Mesenchymal stem cell (in vitro differentiated cells and primary cell): Measurements from ENCODE around the gene LMNA.
A peak's percentile ranks its signal among the peaks of the same experiment; 100 is the strongest.
"Not testable (repeated sequence)": the region's sequence is repeated elsewhere in the genome, so short reads cannot be mapped to it uniquely, and the experiment has no call there.

ENCODE experiments used
- DNase-seq: peaks from one replicate; pipeline ENCODE4 v3.0.0-alpha.2; 2013
- H2AFZ ChIP-seq: one replicate; pipeline ENCODE4 v1.6.1; 2013; ENCODE audit warnings: low read depth, mild to moderate bottlenecking, control low read depth, inconsistent platforms, low read length, moderate library complexity
- H2AK5ac ChIP-seq: 2 replicates; pipeline ENCODE4 v1.6.1; 2013; ENCODE audit warnings: low read length, moderate library complexity, mild to moderate bottlenecking, inconsistent platforms; ENCODE audit not compliant: severe bottlenecking
- H2BK120ac ChIP-seq: one replicate; pipeline ENCODE4 v1.6.1; 2013; ENCODE audit warnings: low read depth, mild to moderate bottlenecking, inconsistent platforms, low read length, moderate library complexity
- H2BK12ac ChIP-seq, 2 experiments: one replicate each; pipeline ENCODE4 v1.6.1; 2013; ENCODE audit warnings: inconsistent platforms in 2 of 2, low read length in 2 of 2, mild to moderate bottlenecking in 2 of 2, moderate library complexity in 2 of 2, control low read depth in 1 of 2
- H2BK15ac ChIP-seq: one replicate; pipeline ENCODE4 v1.6.1; 2013; ENCODE audit warnings: mild to moderate bottlenecking, low read depth, inconsistent platforms; ENCODE audit not compliant: poor library complexity, severe bottlenecking
- H2BK5ac ChIP-seq: 2 replicates; pipeline ENCODE4 v1.6.1; 2013; ENCODE audit warnings: low read depth, mild to moderate bottlenecking, low read length, control low read depth, inconsistent platforms; ENCODE audit not compliant: poor library complexity, severe bottlenecking
- H3K14ac ChIP-seq, 2 experiments: one replicate each; pipeline ENCODE4 v1.6.1; 2013; ENCODE audit warnings: inconsistent platforms in 2 of 2, low read length in 2 of 2, control low read depth in 1 of 2, mild to moderate bottlenecking in 1 of 2, moderate library complexity in 1 of 2
- H3K18ac ChIP-seq, 2 experiments: one replicate each; pipeline ENCODE4 v1.6.1; 2013; ENCODE audit warnings: inconsistent platforms in 2 of 2, low read length in 2 of 2, control low read depth in 1 of 2, low read depth in 1 of 2, mild to moderate bottlenecking in 1 of 2
- H3K23ac ChIP-seq, 2 experiments: one replicate each; pipeline ENCODE4 v1.6.1; 2013; ENCODE audit warnings: inconsistent platforms in 2 of 2, low read length in 2 of 2, mild to moderate bottlenecking in 2 of 2, moderate library complexity in 2 of 2, control low read depth in 1 of 2
- H3K27ac ChIP-seq: 2 replicates; pipeline ENCODE4 v1.5.1; 2013; ENCODE audit warnings: mild to moderate bottlenecking, moderate library complexity, low read length, control low read depth, inconsistent platforms; ENCODE audit not compliant: poor library complexity, severe bottlenecking
- H3K27me3 ChIP-seq, 2 experiments: 2 replicates each; pipeline versions ENCODE4 v1.6.1 to v1.7.0; 2013; ENCODE audit warnings: low read length in 2 of 2, mild to moderate bottlenecking in 2 of 2, moderate library complexity in 2 of 2, control low read depth in 1 of 2, inconsistent platforms in 1 of 2; ENCODE audit not compliant: control insufficient read depth in 1 of 2, insufficient read depth in 1 of 2
- H3K36me3 ChIP-seq, 2 experiments: 2 replicates each; pipeline versions ENCODE4 v1.6.1 to v1.7.0; 2013; ENCODE audit warnings: low read length in 2 of 2, control low read depth in 1 of 2, inconsistent platforms in 1 of 2, low read depth in 1 of 2, mild to moderate bottlenecking in 1 of 2; ENCODE audit not compliant: insufficient read depth in 2 of 2, control insufficient read depth in 1 of 2
- H3K4ac ChIP-seq, 2 experiments: one replicate each; pipeline ENCODE4 v1.6.1; 2013; ENCODE audit warnings: inconsistent platforms in 2 of 2, low read length in 2 of 2, mild to moderate bottlenecking in 2 of 2, moderate library complexity in 2 of 2, control low read depth in 1 of 2, low read depth in 1 of 2
- H3K4me1 ChIP-seq: 2 replicates; pipeline ENCODE4 v1.6.1; 2013; ENCODE audit warnings: low read depth, low read length, control low read depth; ENCODE audit not compliant: control insufficient read depth, insufficient read depth
- H3K4me2 ChIP-seq: 2 replicates; pipeline ENCODE4 v1.6.1; 2013; ENCODE audit warnings: low read length, mild to moderate bottlenecking, inconsistent platforms; ENCODE audit not compliant: poor library complexity, severe bottlenecking
- H3K4me3 ChIP-seq, 2 experiments: 2 replicates each; pipeline versions ENCODE4 v1.5.1 to v1.7.0; 2013; ENCODE audit warnings: low read length in 2 of 2, mild to moderate bottlenecking in 2 of 2, control low read depth in 1 of 2, low read depth in 1 of 2; ENCODE audit not compliant: insufficient read depth in 1 of 2
- H3K79me1 ChIP-seq: replicated peaks from 2 replicates; pipeline ENCODE4 v1.6.1; 2013; ENCODE audit warnings: mild to moderate bottlenecking, control low read depth, low read length, inconsistent platforms; ENCODE audit not compliant: poor library complexity, severe bottlenecking
- H3K9ac ChIP-seq: 2 replicates; pipeline ENCODE4 v1.7.0; 2013; ENCODE audit warnings: mild to moderate bottlenecking, low read length, moderate library complexity
- H3K9me3 ChIP-seq: 2 replicates; pipeline ENCODE4 v1.7.0; 2013; ENCODE audit warnings: mild to moderate bottlenecking, low read length; ENCODE audit not compliant: control insufficient read depth
- H4K8ac ChIP-seq: one replicate; pipeline ENCODE4 v1.6.1; 2013; ENCODE audit warnings: inconsistent platforms, mild to moderate bottlenecking, low read length, moderate library complexity
- H4K91ac ChIP-seq: one replicate; pipeline ENCODE4 v1.6.1; 2013; ENCODE audit warnings: mild to moderate bottlenecking, low read length, inconsistent platforms
- WGBS: methylation state at CpG from one replicate; pipeline ENCODE4 v1.1.7; 2013; ENCODE audit warnings: mixed read lengths; 5-methylcytosine and 5-hydroxymethylcytosine counted together

Gene LMNA

DNA sequence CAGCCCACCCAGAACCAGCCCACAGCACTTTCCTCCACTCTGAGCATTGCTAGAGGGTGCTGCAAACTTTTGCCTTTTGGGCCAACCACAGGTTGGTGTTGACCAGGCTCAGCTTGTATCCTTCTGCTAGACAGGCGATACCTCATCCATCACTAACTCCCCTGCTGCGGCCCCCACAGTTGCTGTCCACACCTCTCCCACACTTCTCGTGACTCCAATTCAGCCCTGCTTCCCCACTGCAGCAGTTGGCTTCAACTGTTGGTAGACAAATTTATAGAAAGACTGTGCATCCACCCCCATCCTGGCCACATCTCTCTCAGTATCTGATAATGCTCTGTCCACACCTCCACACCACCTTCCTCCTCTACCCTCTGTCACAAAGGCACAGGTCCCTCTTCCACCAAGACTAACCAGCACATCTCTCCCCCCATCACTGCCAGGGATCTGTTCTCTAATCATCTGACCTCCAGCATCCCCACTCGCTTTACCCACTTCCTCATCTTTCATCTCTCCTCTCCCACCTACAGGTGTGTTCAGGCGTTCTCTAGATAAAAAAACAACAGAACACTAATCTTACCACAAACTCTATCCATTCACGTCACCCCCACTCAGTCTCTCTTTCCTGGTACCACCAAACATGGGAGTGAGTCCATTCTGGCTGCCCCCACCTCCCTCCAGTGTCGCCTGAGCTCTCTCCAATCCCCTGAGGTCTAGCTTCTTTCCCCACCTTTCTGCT lies 63.6 kb downstream of the LMNA start:
- H3K18ac ChIP-seq = no peak overlapping the region
- H3K4me1 ChIP-seq = peaks cover 17% of the 10 kb centered on the region
- no peak overlapping the region for H2BK5ac ChIP-seq
- H3K4me2 ChIP-seq = no peak overlapping the region
- H2AK5ac ChIP-seq = peak overlapping the region; percentile 93
- no peak for DNase-seq
- H4K8ac ChIP-seq = no peak overlapping the region
- no peaks in the 10 kb centered on the region for H3K9me3 ChIP-seq
- no peaks in the 10 kb centered on the region for H3K36me3 ChIP-seq
- 93% methylated on average over 7 of the region's 7 CpGs for WGBS
- no peak overlapping the region for H2BK120ac ChIP-seq
- no peaks in the 10 kb centered on the region for H3K79me1 ChIP-seq
- H3K4ac ChIP-seq = no peak overlapping the region
- no peak overlapping the region for H3K4me3 ChIP-seq
- no peak overlapping the region for H2AFZ ChIP-seq
- H3K14ac ChIP-seq = no peak overlapping the region
- H3K27ac ChIP-seq = no peak overlapping the region
- H3K23ac ChIP-seq = no peak overlapping the region
- no peak overlapping the region for H3K9ac ChIP-seq
- H2BK15ac ChIP-seq = no peak overlapping the region
- H4K91ac ChIP-seq = no peak overlapping the region
- H2BK12ac ChIP-seq = peak overlapping the region in 1 of 2 experiments; percentile 19
- peaks cover 0 to 17% of the 10 kb centered on the region in 2 experiments for H3K27me3 ChIP-seq

DNA sequence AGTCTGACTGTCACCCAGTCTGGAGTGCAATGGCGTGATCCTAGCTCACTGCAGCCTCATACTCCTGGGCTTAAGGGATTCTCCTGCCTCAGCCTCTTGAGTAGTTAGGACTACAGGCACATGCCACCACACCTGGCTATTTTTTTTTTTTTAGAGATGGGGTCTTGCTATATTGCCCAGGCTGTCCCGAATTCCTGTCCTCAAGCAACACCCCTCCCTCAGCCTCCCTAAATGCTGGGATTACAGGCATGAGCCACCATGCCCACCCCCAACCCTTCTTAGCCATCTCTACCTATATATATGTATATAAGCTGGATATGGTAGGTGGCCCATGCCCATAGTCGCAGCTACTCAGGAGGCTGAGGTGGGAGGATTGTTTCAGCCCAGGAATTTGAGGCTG lies 66.0 kb downstream of the LMNA start:
- Histone ChIP-seq H3K14ac (no peak overlapping the region), H2AFZ (no peak overlapping the region), H3K9ac (no peak overlapping the region), H3K36me3 (no peaks in the 10 kb centered on the region), H3K9me3 (no peaks in the 10 kb centered on the region), H2AK5ac (peak overlapping the region; percentile 20), H3K4me2 (no peak overlapping the region), H3K4me3 (no peak overlapping the region), H3K4ac (no peak overlapping the region), H4K91ac (no peak overlapping the region), H2BK120ac (no peak overlapping the region), H2BK5ac (no peak overlapping the region), H3K27ac (no peak overlapping the region), H3K79me1 (no peaks in the 10 kb centered on the region), H2BK15ac (no peak overlapping the region), H2BK12ac (no peak overlapping the region), H3K23ac (no peak overlapping the region), H4K8ac (no peak overlapping the region), H3K18ac (no peak overlapping the region), H3K4me1 (peaks cover 17% of the 10 kb centered on the region), H3K27me3 (no peaks in the 10 kb centered on the region)
- no peak for DNase-seq
- WGBS = 100% methylated on average over 1 of the region's 3 CpGs

GRCh38 chr1:156181391-156181924 lies 66.9 kb downstream of the LMNA start:
- H3K14ac ChIP-seq, H4K8ac ChIP-seq, H2AK5ac ChIP-seq, H2AFZ ChIP-seq, H3K27me3 ChIP-seq, H2BK120ac ChIP-seq, H4K91ac ChIP-seq, H3K4me3 ChIP-seq, H3K23ac ChIP-seq, H3K9ac ChIP-seq, H2BK12ac ChIP-seq, H3K18ac ChIP-seq, H3K9me3 ChIP-seq, H2BK5ac ChIP-seq, H2BK15ac ChIP-seq, H3K4me2 ChIP-seq, DNase-seq, H3K27ac ChIP-seq, H3K79me1 ChIP-seq, H3K36me3 ChIP-seq, H3K4ac ChIP-seq: not testable (repeated sequence)
- 12% methylated on average over 5 of the region's 8 CpGs for WGBS
- H3K4me1 ChIP-seq = peaks cover 15% of the 10 kb centered on the region

DNA sequence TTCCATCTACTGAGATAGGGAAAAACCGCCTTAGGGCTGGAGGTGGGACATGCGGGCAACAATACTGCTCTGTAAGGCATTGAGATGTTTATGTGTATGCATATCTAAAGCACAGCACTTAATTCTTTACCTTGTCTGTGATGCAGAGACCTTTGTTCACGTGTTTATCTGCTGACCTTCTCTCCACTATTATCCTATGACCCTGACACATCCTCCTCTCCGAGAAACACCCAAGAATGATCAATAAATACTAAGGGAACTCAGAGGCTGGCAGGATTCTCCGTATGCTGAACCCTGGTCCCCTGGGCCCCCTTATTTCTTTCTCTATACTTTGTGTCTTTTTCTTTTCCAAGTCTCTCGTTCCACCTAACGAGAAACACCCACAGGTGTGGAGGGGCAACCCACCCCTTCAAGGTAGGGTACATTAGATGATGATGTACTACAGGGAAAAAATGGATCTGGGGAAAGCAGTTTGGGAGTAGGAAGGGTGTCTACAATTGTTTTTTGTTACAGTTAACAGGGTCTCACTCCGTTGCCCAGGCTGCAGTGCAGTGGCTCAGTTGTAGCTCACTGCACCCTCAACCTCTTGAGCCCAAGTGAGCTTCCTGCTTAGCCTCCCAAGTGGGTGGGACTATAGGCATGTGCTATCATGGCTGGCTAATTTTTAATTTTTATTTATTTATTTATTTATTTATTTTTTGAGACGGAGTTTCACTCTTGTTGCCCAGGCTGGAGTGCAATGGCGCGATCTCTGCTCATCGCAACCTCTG lies 67.7 kb downstream of the LMNA start:
- not testable (repeated sequence) for H2BK15ac ChIP-seq, H2BK12ac ChIP-seq, DNase-seq, H3K9me3 ChIP-seq, H3K18ac ChIP-seq, H4K91ac ChIP-seq, H3K4me3 ChIP-seq, H2AK5ac ChIP-seq, H3K9ac ChIP-seq, H2BK5ac ChIP-seq, H2AFZ ChIP-seq, H3K23ac ChIP-seq, H3K27ac ChIP-seq, H4K8ac ChIP-seq, H3K27me3 ChIP-seq, H3K36me3 ChIP-seq, H3K4ac ChIP-seq, H2BK120ac ChIP-seq, H3K14ac ChIP-seq, H3K4me2 ChIP-seq, H3K79me1 ChIP-seq
- WGBS = 82% methylated on average over 10 of the region's 12 CpGs
- H3K4me1 ChIP-seq = peaks cover 13% of the 10 kb centered on the region
